NB4 (cell line): ENCODE measurements around the gene STAG1.

Experiments used
- MYC ChIP-seq: IDR thresholded peaks from 2 replicates; pipeline ENCODE4 v1.6.1; 2011; ENCODE audit warnings: low read depth, low read length
- POLR2A ChIP-seq: IDR thresholded peaks from 2 replicates; pipeline ENCODE4 v1.6.1; 2011; ENCODE audit warnings: mild to moderate bottlenecking; ENCODE audit not compliant: insufficient read length; ENCODE audit errors: extremely low read depth
- TF ChIP-seq, protein P1 (sequence below): IDR thresholded peaks from one replicate; pipeline ENCODE4 v1.5.1; 2012; ENCODE audit warnings: low read depth, low read length
- TF ChIP-seq, protein P2 (sequence below): IDR thresholded peaks from 2 replicates; pipeline ENCODE4 v1.6.1; 2011; ENCODE audit warnings: low read depth, low read length

DNA sequence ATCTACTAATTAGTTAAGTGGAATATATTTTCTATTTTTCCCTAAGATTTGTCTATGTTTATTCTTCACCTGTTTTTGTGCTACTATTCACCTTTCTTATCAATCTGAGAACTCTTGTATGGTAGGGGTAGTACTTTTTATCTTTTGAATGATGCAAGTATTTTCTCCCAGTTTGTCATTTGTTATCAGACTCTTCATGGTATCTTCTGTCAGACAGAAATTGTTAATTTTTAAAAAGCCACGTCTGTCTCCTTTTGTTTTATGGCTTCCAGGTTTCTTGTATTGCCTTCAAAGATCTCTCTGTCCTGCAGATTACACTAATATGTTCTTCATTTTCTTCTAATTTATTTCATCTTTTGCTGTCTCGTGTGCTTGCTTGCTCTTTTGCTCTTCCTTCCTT is 317.7 kb downstream of the STAG1 start:
- TF ChIP-seq, protein P1, sequence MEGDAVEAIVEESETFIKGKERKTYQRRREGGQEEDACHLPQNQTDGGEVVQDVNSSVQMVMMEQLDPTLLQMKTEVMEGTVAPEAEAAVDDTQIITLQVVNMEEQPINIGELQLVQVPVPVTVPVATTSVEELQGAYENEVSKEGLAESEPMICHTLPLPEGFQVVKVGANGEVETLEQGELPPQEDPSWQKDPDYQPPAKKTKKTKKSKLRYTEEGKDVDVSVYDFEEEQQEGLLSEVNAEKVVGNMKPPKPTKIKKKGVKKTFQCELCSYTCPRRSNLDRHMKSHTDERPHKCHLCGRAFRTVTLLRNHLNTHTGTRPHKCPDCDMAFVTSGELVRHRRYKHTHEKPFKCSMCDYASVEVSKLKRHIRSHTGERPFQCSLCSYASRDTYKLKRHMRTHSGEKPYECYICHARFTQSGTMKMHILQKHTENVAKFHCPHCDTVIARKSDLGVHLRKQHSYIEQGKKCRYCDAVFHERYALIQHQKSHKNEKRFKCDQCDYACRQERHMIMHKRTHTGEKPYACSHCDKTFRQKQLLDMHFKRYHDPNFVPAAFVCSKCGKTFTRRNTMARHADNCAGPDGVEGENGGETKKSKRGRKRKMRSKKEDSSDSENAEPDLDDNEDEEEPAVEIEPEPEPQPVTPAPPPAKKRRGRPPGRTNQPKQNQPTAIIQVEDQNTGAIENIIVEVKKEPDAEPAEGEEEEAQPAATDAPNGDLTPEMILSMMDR: no peak
- TF ChIP-seq POLR2A: no peak
- TF ChIP-seq, protein P2, sequence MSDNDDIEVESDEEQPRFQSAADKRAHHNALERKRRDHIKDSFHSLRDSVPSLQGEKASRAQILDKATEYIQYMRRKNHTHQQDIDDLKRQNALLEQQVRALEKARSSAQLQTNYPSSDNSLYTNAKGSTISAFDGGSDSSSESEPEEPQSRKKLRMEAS: no peak
- no peak for TF ChIP-seq MYC
